Endothelial cell of umbilical vein (primary cell): ENCODE measurements around the gene DMBX1. TPM values are rescaled to one million over a fixed set of nuclear protein-coding genes. Genes with fewer than 3 reads are reported as not detected.

ENCODE experiments used
- BruUV-seq: library from RNA; stranded (reverse); fragments of 400-500 nt; replicated peaks from 2 replicates; lab custom pipeline; 2021; lab: Mats Ljungman, UMichigan
- CTCF ChIA-PET: fragments of 300-600, 350-600 bp; sonication (Branson Sonifier 250); formaldehyde crosslinking; loops from one replicate; lab custom pipeline; 2021; ENCODE audit warnings: antibody characterized with exemption, inconsistent platforms; lab: Charles Lee
- POLR2A ChIA-PET: fragments of 300-600, 350-600 bp; sonication (Branson Sonifier 250); formaldehyde crosslinking; loops from one replicate; lab custom pipeline; 2021; ENCODE audit warnings: antibody characterized with exemption, inconsistent platforms; lab: Charles Lee
- DNase-seq: peaks from one replicate; pipeline ENCODE4 v3.0.0-alpha.2; 2011; ENCODE audit warnings: low read depth, low spot score
- FAIRE-seq: peaks from 2 replicates; lab custom pipeline; 2011; peaks lifted over from hg19 to GRCh38; lab: Jason Lieb, UNC
- H2AFZ ChIP-seq: 2 replicates; pipeline ENCODE4 v1.6.0; 2012; ENCODE audit warnings: low read depth, low read length, control low read depth, inconsistent platforms
- H3K27ac ChIP-seq: 2 replicates; pipeline ENCODE4 v1.5.1; 2011; ENCODE audit warnings: low read depth, mild to moderate bottlenecking, control low read depth, low read length, moderate library complexity; ENCODE audit not compliant: insufficient read depth
- H3K27me3 ChIP-seq, 2 experiments: 2 replicates each; pipeline versions ENCODE4 v1.6.0 to v1.6.1; 2011; ENCODE audit warnings: low read length in 2 of 2, mixed read lengths in 1 of 2; ENCODE audit not compliant: control insufficient read depth in 2 of 2, insufficient read depth in 2 of 2
- H3K36me3 ChIP-seq, 2 experiments: 2 replicates in 1 of 2; 3 replicates in 1 of 2; pipeline ENCODE4 v1.5.1; 2011; ENCODE audit warnings: low read length in 2 of 2, mild to moderate bottlenecking in 1 of 2, moderate library complexity in 1 of 2; ENCODE audit not compliant: control insufficient read depth in 2 of 2, insufficient read depth in 2 of 2; ENCODE audit errors: extremely low read depth in 1 of 2
- H3K4me1 ChIP-seq: 3 replicates; pipeline ENCODE4 v1.5.1; 2011; ENCODE audit warnings: mild to moderate bottlenecking, low read length; ENCODE audit not compliant: control insufficient read depth, insufficient read depth; ENCODE audit errors: extremely low read depth
- H3K4me2 ChIP-seq: 2 replicates; pipeline ENCODE4 v1.6.1; 2011; ENCODE audit warnings: low read length, control low read depth, mixed read lengths; ENCODE audit not compliant: insufficient read depth
- H3K4me3 ChIP-seq, 3 experiments: fragments of 200-600 bp in 1 of 3; sonication (generic), shearing (Covaris generic) in 1 of 3; replicated peaks in 1 of 3; 2 replicates each; pipeline ENCODE4 v1.5.1; 2011 to 2016; ENCODE audit warnings: control low read depth in 3 of 3, low read length in 3 of 3, mild to moderate bottlenecking in 2 of 3, inconsistent platforms in 1 of 3, low read depth in 1 of 3, moderate library complexity in 1 of 3; ENCODE audit not compliant: insufficient read depth in 1 of 3
- H3K79me2 ChIP-seq: 2 replicates; pipeline ENCODE4 v1.6.0; 2012; ENCODE audit warnings: low read length, inconsistent platforms; ENCODE audit not compliant: control insufficient read depth, insufficient read depth
- H3K9ac ChIP-seq: replicated peaks from 2 replicates; pipeline ENCODE3; 2011; ENCODE audit warnings: low read length, control low read depth; ENCODE audit not compliant: insufficient read depth; ENCODE audit errors: extremely low read depth
- H3K9me1 ChIP-seq: replicated peaks from 3 replicates; pipeline ENCODE4 v1.6.0; 2011; ENCODE audit warnings: mild to moderate bottlenecking, low read length; ENCODE audit not compliant: control insufficient read depth, insufficient read depth; ENCODE audit errors: extremely low read depth
- H3K9me3 ChIP-seq: replicated peaks from 2 replicates; pipeline ENCODE4 v1.5.1; 2012; ENCODE audit warnings: low read length, inconsistent platforms; ENCODE audit not compliant: control insufficient read depth, insufficient read depth
- H4K20me1 ChIP-seq: replicated peaks from 2 replicates; pipeline ENCODE3; 2011; ENCODE audit warnings: mild to moderate bottlenecking, low read length; ENCODE audit not compliant: control insufficient read depth, insufficient read depth; ENCODE audit errors: extremely low read depth
- CTCF ChIP-seq, 2 donors: IDR thresholded peaks; 1 replicate in 1 of 2; 2 replicates in 1 of 2; pipeline ENCODE4 v1.5.1; 2011; ENCODE audit warnings: low read length in 2 of 2, mild to moderate bottlenecking in 2 of 2, moderate library complexity in 2 of 2, control low read depth in 1 of 2, inconsistent platforms in 1 of 2, low read depth in 1 of 2; ENCODE audit not compliant: insufficient read depth in 1 of 2; ENCODE audit errors: extremely low read depth in 1 of 2
- EZH2 ChIP-seq: IDR thresholded peaks from 2 replicates; pipeline ENCODE4 v1.6.1; 2012; ENCODE audit warnings: borderline replicate concordance, low read depth, mild to moderate bottlenecking, moderate library complexity, low read length, inconsistent platforms; ENCODE audit not compliant: severe bottlenecking
- FOS ChIP-seq: IDR thresholded peaks from 2 replicates; pipeline ENCODE4 v1.6.1; 2011; ENCODE audit warnings: mild to moderate bottlenecking, low read length, moderate library complexity, borderline replicate concordance; ENCODE audit not compliant: insufficient read depth
- GATA2 ChIP-seq: IDR thresholded peaks from 2 replicates; pipeline ENCODE4 v1.7.0; 2011; ENCODE audit warnings: low read depth, mild to moderate bottlenecking, moderate library complexity, mixed read lengths, low read length; ENCODE audit not compliant: insufficient read length, insufficient read depth
- JUN ChIP-seq: IDR thresholded peaks from 2 replicates; pipeline ENCODE4 v1.6.1; 2011; ENCODE audit warnings: borderline replicate concordance, low read depth; ENCODE audit not compliant: insufficient read length, insufficient read depth
- MAX ChIP-seq: IDR thresholded peaks from 2 replicates; pipeline ENCODE4 v1.6.1; 2011; ENCODE audit not compliant: insufficient read depth, insufficient read length
- MYC ChIP-seq: IDR thresholded peaks from one replicate; pipeline ENCODE4 v1.6.1; 2011; ENCODE audit warnings: mild to moderate bottlenecking, low read depth, low read length
- POLR2A ChIP-seq: IDR thresholded peaks from 2 replicates; pipeline ENCODE4 v1.6.1; 2012; ENCODE audit warnings: low read depth, mild to moderate bottlenecking, control low read depth, low read length
- POLR2AphosphoS5 ChIP-seq: IDR thresholded peaks from 2 replicates; pipeline ENCODE4 v1.6.1; 2012; ENCODE audit warnings: low read depth, mild to moderate bottlenecking, control low read depth, low read length, moderate library complexity; ENCODE audit not compliant: insufficient read depth
- dilution Hi-C: fragments of 300-500 bp; cut with MboI; formaldehyde crosslinking; loops from one replicate; pipeline ENCODE4 v1.15.0; 2019; ENCODE audit warnings: low sequenced_read_pairs; ENCODE audit not compliant: extremely low pct_ligation_motif_present
- intact Hi-C: fragments of 100-400 bp; cut with micrococcal nuclease; formaldehyde crosslinking; loops from one replicate; pipeline ENCODE4 v1.10.0; 2022
- polyA plus RNA-seq, 4 experiments: library from polyadenylated mRNA; depleted of rRNA in 3 of 4; stranded (reverse) in 3 of 4; unstranded in 1 of 4; fragments of >200 nt; gene quantifications; 2 replicates each; pipeline versions ENCODE4 v1.2.1 to v1.2.3, GENCODE V29; 2011 to 2012; ENCODE audit warnings: missing spikeins in 1 of 4
- total RNA-seq: library from RNA; stranded (reverse); gene quantifications from 2 replicates; pipeline ENCODE4 v1.2.3, GENCODE V29; 2021

DMBX1 gene
- total and polyA plus RNA-seq, 2 donors (not counting 3 experiments of a cell fraction or from before 2014, with no cell fraction given): not detected

- no peak for FAIRE-seq
Observed at GRCh38 chr1:46510341-46510997, 20.8 kb downstream of the DMBX1 start.

More at GRCh38 chr1:46510341-46510997, 20.8 kb downstream of the DMBX1 start:
- Histone ChIP-seq H4K20me1 (no peaks in the 10 kb centered on the region), H3K27ac (no peak overlapping the region), H3K4me1 (no peaks in the 10 kb centered on the region), H3K36me3 (no peaks in the 10 kb centered on the region), H3K27me3 (peaks cover 5 to 25% of the 10 kb centered on the region in 2 experiments), H3K4me2 (no peak overlapping the region), H3K9me3 (no peaks in the 10 kb centered on the region), H2AFZ (no peak overlapping the region), H3K79me2 (no peaks in the 10 kb centered on the region), H3K9ac (no peak overlapping the region), H3K9me1 (no peaks in the 10 kb centered on the region), H3K4me3 (no peak overlapping the region)
- no peak for DNase-seq
- no TSS peak for BruUV-seq
- TF ChIP-seq POLR2AphosphoS5: no peak
- TF ChIP-seq CTCF (IDR thresholded peaks at IDR 0.05; ENCODE audit: extremely low read depth in 1 of 2, insufficient read depth in 1 of 2, low read depth in 1 of 2, low read length in 2 of 2): no peak
- TF ChIP-seq POLR2A: no peak
- no peak for TF ChIP-seq FOS
- no peak for TF ChIP-seq JUN
- TF ChIP-seq MAX: no peak
- no peak for TF ChIP-seq EZH2
- TF ChIP-seq GATA2: no peak
- no peak for TF ChIP-seq MYC
- ChIA-PET POLR2A (no interaction called here), CTCF (interaction anchor here (0.7 kb wide), 1 partner anchor 14 kb away, joined by 3 read pairs; no protein-coding TSS in a partner anchor)
- intact Hi-C loops: no loop called here
- dilution Hi-C loops: no loop called here
